Esophagus muscularis mucosa (tissue), 4 donors: ENCODE data around the gene SDK2. TPM values are rescaled to one million over a fixed set of nuclear protein-coding genes. Genes with fewer than 3 reads are reported as not detected.

Source experiments
- DNase-seq: peaks from one replicate; pipeline ENCODE4 v3.0.0-alpha.2; 2017; ENCODE audit errors: extremely low spot score
- H3K27ac ChIP-seq, 4 donors: fragments of 200-600 bp; sonication (generic); replicated peaks in 1 of 4; 1 replicate in 3 of 4; 2 replicates in 1 of 4; pipeline ENCODE4 v1.5.1; 2016 to 2019; ENCODE audit warnings: mild to moderate bottlenecking in 1 of 4
- H3K27me3 ChIP-seq, 4 donors: fragments of 200-600 bp; sonication (generic); one replicate each; pipeline versions ENCODE4 v1.5.1 to v1.6.0; 2016 to 2019
- H3K36me3 ChIP-seq, 4 donors: fragments of 200-600 bp; sonication (generic); one replicate each; pipeline ENCODE4 v1.5.1; 2016 to 2019
- H3K4me1 ChIP-seq, 4 donors: fragments of 200-600 bp; sonication (generic); one replicate each; pipeline ENCODE4 v1.5.1; 2016 to 2019
- H3K4me3 ChIP-seq, 4 donors: fragments of 200-600 bp; sonication (generic); 1 replicate in 2 of 4; 2 replicates in 2 of 4; pipeline ENCODE4 v1.5.1; 2016 to 2019; ENCODE audit warnings: mild to moderate bottlenecking in 4 of 4, moderate library complexity in 1 of 4
- H3K9me3 ChIP-seq, 4 donors: fragments of 200-600 bp; sonication (generic); 1 replicate in 3 of 4; 2 replicates in 1 of 4; pipeline ENCODE4 v1.5.1; 2016 to 2019
- CTCF ChIP-seq, 3 experiments: fragments of 200-600 bp in 2 of 3; fragments of 450-650 bp in 1 of 3; sonication (generic) in 2 of 3; IDR thresholded peaks; one replicate each; pipeline ENCODE4 v1.5.1; 2017 to 2019; ENCODE audit warnings: antibody characterized with exemption in 3 of 3, mild to moderate bottlenecking in 2 of 3, moderate library complexity in 1 of 3
- EP300 ChIP-seq: sonication (generic); formaldehyde crosslinking; IDR thresholded peaks from one replicate; pipeline ENCODE4 v1.6.1; 2017; ENCODE audit warnings: antibody characterized with exemption
- POLR2A ChIP-seq: fragments of 450-650 bp; IDR thresholded peaks from one replicate; pipeline ENCODE4 v1.6.1; 2017; ENCODE audit warnings: antibody characterized with exemption, moderate library complexity, mild to moderate bottlenecking, low read depth
- POLR2AphosphoS5 ChIP-seq, 2 donors: sonication (generic); formaldehyde crosslinking; IDR thresholded peaks; one replicate each; pipeline ENCODE4 v1.6.1; 2017; ENCODE audit warnings: antibody characterized with exemption in 2 of 2
- WGBS: methylation state at CpG from one replicate; pipeline ENCODE4 v1.1.5; 2018; 5-methylcytosine and 5-hydroxymethylcytosine counted together
- intact Hi-C: fragments of 100-400 bp; cut with DNase I; formaldehyde crosslinking; loops from one replicate; pipeline ENCODE4 v1.15.1; 2023
- total RNA-seq, 4 donors: library from RNA; depleted of rRNA; stranded (reverse); fragments of >200 nt; gene quantifications; one replicate each; pipeline versions ENCODE4 v1.1.0 to v1.2.1, GENCODE V29; 2016

SDK2 gene
- total RNA-seq, 4 donors from 2014 or later, result 0.42 to 2.0 (median 1.2) TPM

- H3K9me3 ChIP-seq, result no peaks in the 10 kb centered on the region
- H3K4me1 ChIP-seq, result no peaks in the 10 kb centered on the region
- no peaks in the 10 kb centered on the region for H3K36me3 ChIP-seq
- no peak for TF ChIP-seq POLR2AphosphoS5 (IDR thresholded peaks at IDR 0.05)
- no peak for TF ChIP-seq CTCF (IDR thresholded peaks at IDR 0.05)
- no peak for TF ChIP-seq POLR2A
- TF ChIP-seq EP300, result no peak
- intact Hi-C loops, result loop anchor here (10.0 kb wide), 1 partner anchor 56 kb away; no protein-coding TSS in a partner anchor
- no peaks in the 10 kb centered on the region for H3K27me3 ChIP-seq
- WGBS, result 91% methylated on average over 7 of the region's 7 CpGs
- no peak overlapping the region for H3K4me3 ChIP-seq
- no peak overlapping the region for H3K27ac ChIP-seq
- no peak for DNase-seq
Observed at GRCh38 chr17:73538445-73538844, 105.8 kb downstream of the SDK2 start.

- TF ChIP-seq EP300 (no peak), CTCF (IDR thresholded peaks at IDR 0.05) (no peak), POLR2AphosphoS5 (IDR thresholded peaks at IDR 0.05) (no peak), POLR2A (no peak)
- Histone ChIP-seq H3K27me3 (no peaks in the 10 kb centered on the region), H3K4me1 (peaks cover 0 to 8% (median 0%) of the 10 kb centered on the region in 4 donors), H3K4me3 (no peak overlapping the region), H3K27ac (no peak overlapping the region), H3K36me3 (no peaks in the 10 kb centered on the region), H3K9me3 (no peaks in the 10 kb centered on the region)
- DNase-seq, result no peak
- whole genome bisulfite sequencing, result 85% methylated on average over 27 of the region's 28 CpGs
- intact Hi-C loops, result loop anchor here (10.0 kb wide), 1 partner anchor 58 kb away; no protein-coding TSS in a partner anchor
Observed at GRCh38 chr17:73536700-73537605, 107.3 kb downstream of the SDK2 start.

GRCh38 chr17:73535746-73536145 is 108.5 kb downstream of the SDK2 start:
- no peaks in the 10 kb centered on the region for H3K9me3 ChIP-seq
- intact Hi-C loops, result loop anchor here (10.0 kb wide), 1 partner anchor 59 kb away; no protein-coding TSS in a partner anchor
- no peak for DNase-seq
- no peak overlapping the region for H3K27ac ChIP-seq
- no peak overlapping the region for H3K4me3 ChIP-seq
- TF ChIP-seq POLR2AphosphoS5 (IDR thresholded peaks at IDR 0.05) (no peak), CTCF (IDR thresholded peaks at IDR 0.05) (no peak), POLR2A (no peak), EP300 (no peak)
- H3K4me1 ChIP-seq, result peaks cover 0 to 8% (median 0%) of the 10 kb centered on the region in 4 donors
- H3K27me3 ChIP-seq, result no peaks in the 10 kb centered on the region
- WGBS, result 88% methylated on average over 6 of the region's 6 CpGs
- no peaks in the 10 kb centered on the region for H3K36me3 ChIP-seq

GRCh38 chr17:73534209-73534909 is 109.9 kb downstream of the SDK2 start:
- TF ChIP-seq CTCF (IDR thresholded peaks at IDR 0.05), result no peak
- TF ChIP-seq EP300, result no peak
- TF ChIP-seq POLR2AphosphoS5 (IDR thresholded peaks at IDR 0.05), result no peak
- TF ChIP-seq POLR2A, result no peak
- Histone ChIP-seq H3K27me3 (no peaks in the 10 kb centered on the region), H3K4me1 (peaks cover 0 to 8% (median 0%) of the 10 kb centered on the region in 4 donors), H3K4me3 (no peak overlapping the region), H3K9me3 (no peaks in the 10 kb centered on the region), H3K36me3 (no peaks in the 10 kb centered on the region), H3K27ac (no peak overlapping the region)
- DNase-seq, result no peak
- intact Hi-C loops, result loop anchor here (10.0 kb wide), 1 partner anchor 60 kb away; no protein-coding TSS in a partner anchor
- 73% methylated on average over 15 of the region's 15 CpGs for WGBS
